H9 (cell line): ENCODE data around the gene DGKG. TPM values are rescaled to one million over a fixed set of nuclear protein-coding genes. Genes with fewer than 3 reads are reported as not detected.
A peak's percentile ranks its signal among the peaks of the same experiment; 100 is the strongest.

Source experiments
- DNase-seq: peaks from one replicate; pipeline ENCODE4 v3.0.0-alpha.2; 2017
- H2AFZ ChIP-seq: one replicate; pipeline ENCODE4 v1.6.1; 2013; ENCODE audit warnings: mild to moderate bottlenecking, low read length, control low read depth, moderate library complexity
- H2AK5ac ChIP-seq: 2 replicates; pipeline ENCODE4 v1.6.1; 2013; ENCODE audit warnings: low read length, control low read depth, mixed read lengths; ENCODE audit not compliant: insufficient read length
- H2BK120ac ChIP-seq: one replicate; pipeline ENCODE4 v1.6.1; 2013; ENCODE audit warnings: low read depth, mild to moderate bottlenecking, low read length, control low read depth, inconsistent platforms; ENCODE audit not compliant: poor library complexity, severe bottlenecking
- H2BK12ac ChIP-seq: 2 replicates; pipeline ENCODE4 v1.6.1; 2013; ENCODE audit warnings: low read length, control low read depth, mixed read lengths, low read depth; ENCODE audit not compliant: insufficient read length
- H2BK15ac ChIP-seq: 2 replicates; pipeline ENCODE4 v1.6.1; 2013; ENCODE audit warnings: low read depth, low read length, control low read depth
- H2BK20ac ChIP-seq: one replicate; pipeline ENCODE4 v1.6.1; 2013; ENCODE audit warnings: low read depth, mild to moderate bottlenecking, low read length, control low read depth, inconsistent platforms; ENCODE audit not compliant: poor library complexity, severe bottlenecking
- H2BK5ac ChIP-seq: 2 replicates; pipeline ENCODE4 v1.6.1; 2013; ENCODE audit warnings: low read length, control low read depth, mixed read lengths; ENCODE audit not compliant: insufficient read length
- H3K14ac ChIP-seq: 2 replicates; pipeline ENCODE4 v1.6.1; 2013; ENCODE audit warnings: low read length, control low read depth; ENCODE audit not compliant: insufficient read depth
- H3K18ac ChIP-seq: 2 replicates; pipeline ENCODE4 v1.6.1; 2013; ENCODE audit warnings: low read depth, mild to moderate bottlenecking, mixed read lengths, low read length, control low read depth; ENCODE audit not compliant: insufficient read length
- H3K23ac ChIP-seq: 2 replicates; pipeline ENCODE4 v1.6.1; 2013; ENCODE audit warnings: low read length, control low read depth, mixed read lengths, low read depth; ENCODE audit not compliant: insufficient read length
- H3K23me2 ChIP-seq: 2 replicates; pipeline ENCODE4 v1.6.1; 2013; ENCODE audit warnings: low read depth, mild to moderate bottlenecking, mixed read lengths, low read length, control low read depth; ENCODE audit not compliant: insufficient read length, poor library complexity, severe bottlenecking
- H3K27ac ChIP-seq: 2 replicates; pipeline ENCODE4 v1.5.1; 2013; ENCODE audit warnings: low read length, control low read depth, mixed read lengths, low read depth; ENCODE audit not compliant: insufficient read length
- H3K27me3 ChIP-seq: 2 replicates; pipeline ENCODE4 v1.6.1; 2013; ENCODE audit warnings: low read length, control low read depth, inconsistent platforms; ENCODE audit not compliant: insufficient read depth
- H3K4ac ChIP-seq: 2 replicates; pipeline ENCODE4 v1.6.1; 2013; ENCODE audit warnings: low read depth, mild to moderate bottlenecking, control low read depth, inconsistent platforms, low read length, moderate library complexity
- H3K4me1 ChIP-seq: 2 replicates; pipeline ENCODE4 v1.6.1; 2013; ENCODE audit warnings: low read length, control low read depth, inconsistent platforms; ENCODE audit not compliant: insufficient read depth
- H3K4me2 ChIP-seq: 2 replicates; pipeline ENCODE4 v1.6.1; 2013; ENCODE audit warnings: low read length, control low read depth, mixed read lengths; ENCODE audit not compliant: insufficient read length, insufficient read depth
- H3K56ac ChIP-seq: 2 replicates; pipeline ENCODE4 v1.6.1; 2013; ENCODE audit warnings: low read depth, mild to moderate bottlenecking, mixed read lengths, low read length, control low read depth; ENCODE audit not compliant: insufficient read length
- H3K79me1 ChIP-seq: 2 replicates; pipeline ENCODE4 v1.6.1; 2013; ENCODE audit warnings: low read depth, mild to moderate bottlenecking, moderate library complexity, low read length, control low read depth, inconsistent platforms; ENCODE audit not compliant: insufficient read depth, poor library complexity, severe bottlenecking
- H3K79me2 ChIP-seq: 2 replicates; pipeline ENCODE4 v1.6.1; 2013; ENCODE audit warnings: low read length, control low read depth, inconsistent platforms; ENCODE audit not compliant: insufficient read depth
- H3K9ac ChIP-seq: 2 replicates; pipeline ENCODE4 v1.6.1; 2013; ENCODE audit warnings: low read length, control low read depth, mixed read lengths; ENCODE audit not compliant: insufficient read length; ENCODE audit errors: extremely low read depth
- H3K9me3 ChIP-seq: one replicate; pipeline ENCODE4 v1.6.1; 2013; ENCODE audit warnings: low read depth, low read length, inconsistent platforms; ENCODE audit not compliant: control insufficient read depth
- H3T11ph ChIP-seq: one replicate; pipeline ENCODE4 v1.6.1; 2013; ENCODE audit warnings: mild to moderate bottlenecking, low read length, control low read depth, inconsistent platforms
- H4K20me1 ChIP-seq: one replicate; pipeline ENCODE4 v1.6.1; 2013; ENCODE audit not compliant: control insufficient read depth, insufficient read length, insufficient read depth
- H4K5ac ChIP-seq: 2 replicates; pipeline ENCODE4 v1.6.1; 2013; ENCODE audit warnings: low read depth, mild to moderate bottlenecking, mixed read lengths, low read length, control low read depth; ENCODE audit not compliant: insufficient read length
- H4K8ac ChIP-seq: replicated peaks from 2 replicates; pipeline ENCODE4 v1.6.1; 2013; ENCODE audit warnings: low read length, control low read depth, mixed read lengths, low read depth; ENCODE audit not compliant: insufficient read length
- H4K91ac ChIP-seq: 2 replicates; pipeline ENCODE4 v1.6.1; 2013; ENCODE audit warnings: low read depth, mild to moderate bottlenecking, moderate library complexity, mixed read lengths, low read length, control low read depth; ENCODE audit not compliant: insufficient read length
- H3K27ac Mint-ChIP-seq, 3 experiments: 2 replicates in 2 of 3; 3 replicates in 1 of 3; pipeline ENCODE4 v1.8.0; 2020 to 2021; ENCODE audit warnings: mixed read lengths in 3 of 3, mild to moderate bottlenecking in 1 of 3, moderate library complexity in 1 of 3
- H3K27me3 Mint-ChIP-seq: 2 replicates; pipeline ENCODE4 v1.8.0; 2021; ENCODE audit warnings: low read depth, mild to moderate bottlenecking, moderate library complexity, mixed read lengths
- H3K36me3 Mint-ChIP-seq, 3 experiments: 2 replicates in 2 of 3; 3 replicates in 1 of 3; pipeline ENCODE4 v1.8.0; 2020 to 2021; ENCODE audit warnings: low read depth in 3 of 3, mixed read lengths in 3 of 3; ENCODE audit not compliant: insufficient read depth in 1 of 3
- H3K4me1 Mint-ChIP-seq, 2 experiments: 2 replicates each; pipeline ENCODE4 v1.8.0; 2020; ENCODE audit warnings: mixed read lengths in 2 of 2
- H3K4me3 Mint-ChIP-seq, 2 experiments: 2 replicates in 1 of 2; 3 replicates in 1 of 2; pipeline ENCODE4 v1.8.0; 2020 to 2021; ENCODE audit warnings: mild to moderate bottlenecking in 2 of 2, mixed read lengths in 2 of 2, moderate library complexity in 1 of 2
- H3K9me3 Mint-ChIP-seq, 2 experiments: 2 replicates in 1 of 2; 3 replicates in 1 of 2; pipeline ENCODE4 v1.8.0; 2020; ENCODE audit warnings: mild to moderate bottlenecking in 2 of 2, mixed read lengths in 2 of 2, moderate library complexity in 1 of 2
- CTCF ChIP-seq: fragments of 200-600 bp; sonication (generic); conservative IDR thresholded peaks from 3 replicates; pipeline ENCODE4 v1.8.0; 2021; ENCODE audit warnings: antibody characterized with exemption, mild to moderate bottlenecking
- WGBS: extraction: QIAGEN DNeasy Blood & Tissue Kit; methylation state at CpG from one replicate; pipeline ENCODE4 v1.1.7; 2013; ENCODE audit warnings: missing lambda C conversion rate, low lambda C conversion rate, mixed read lengths; ENCODE audit not compliant: insufficient read length; ENCODE audit errors: extremely low coverage; 5-methylcytosine and 5-hydroxymethylcytosine counted together
- total RNA-seq: library from RNA; stranded (reverse); gene quantifications from 2 replicates; pipeline ENCODE4 v1.2.1, GENCODE V29; 2021

DGKG gene
- total RNA-seq, 1 experiment from 2014 or later = not detected

- Histone ChIP-seq H4K8ac (no peak overlapping the region), H2BK120ac (no peak overlapping the region), H3K79me1 (no peaks in the 10 kb centered on the region), H2BK20ac (no peak overlapping the region), H3K23ac (no peak overlapping the region), H3K56ac (no peak overlapping the region), H3K4me1 (no peaks in the 10 kb centered on the region), H2AFZ (no peak overlapping the region), H3K9me3 (no peaks in the 10 kb centered on the region), H3K79me2 (no peaks in the 10 kb centered on the region), H4K91ac (no peak overlapping the region), H2AK5ac (no peak overlapping the region), H3K14ac (no peak overlapping the region), H2BK5ac (no peak overlapping the region), H3K4ac (no peak overlapping the region), H2BK15ac (no peak overlapping the region), H3K23me2 (no peaks in the 10 kb centered on the region), H4K20me1 (no peaks in the 10 kb centered on the region), H3K4me2 (no peak overlapping the region), H4K5ac (no peak overlapping the region), H2BK12ac (no peak overlapping the region), H3K27me3 (no peaks in the 10 kb centered on the region), H3K18ac (no peak overlapping the region), H3T11ph (no peak overlapping the region), H3K9ac (no peak overlapping the region), H3K27ac (no peak overlapping the region)
- Mint-ChIP-seq H3K9me3 (no peaks in the 10 kb centered on the region), H3K36me3 (no peaks in the 10 kb centered on the region), H3K27me3 (peaks cover 6% of the 10 kb centered on the region), H3K4me1 (peaks cover 4 to 5% of the 10 kb centered on the region in 2 experiments; a peak in 2 of 4 replicates), H3K4me3 (no peak overlapping the region), H3K27ac (peak overlapping the region in 1 of 3 experiments; percentile 22; a peak in 1 of 7 replicates)
- no peak for DNase-seq
- no CpG with 5 or more reads among the region's 2 CpGs for WGBS
- no peak for TF ChIP-seq CTCF
Measured at GRCh38 chr3:186281176-186281575, 80.9 kb downstream of the DGKG start.
